ENCODE data around the gene ABCA1.

The ABCA1 gene

DNA sequence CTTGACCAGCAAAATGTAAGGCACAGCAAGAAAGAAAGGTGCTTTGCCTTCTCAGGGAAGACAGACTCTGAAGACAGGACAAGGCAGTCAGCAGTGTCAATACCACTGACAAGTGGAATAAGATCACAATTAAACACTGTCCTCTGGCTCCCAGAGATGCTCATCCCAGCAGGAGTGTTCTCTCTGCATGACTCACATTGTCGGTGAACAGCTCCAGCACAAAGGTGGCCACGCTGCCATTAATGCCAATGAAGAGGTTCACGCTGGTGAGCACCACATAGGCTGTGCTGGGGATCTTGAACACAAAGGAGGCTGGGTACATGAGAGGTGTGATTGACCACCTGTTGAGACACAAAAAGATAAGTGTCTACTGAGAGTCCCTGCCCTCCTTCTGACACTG is 132.1 kb downstream of the ABCA1 start:
- Histone ChIP-seq H3K4me3 (ENCODE audit: low read depth, low read length) (no peak overlapping the region), H3K27me3 (ENCODE audit: control insufficient read depth, insufficient read depth, low read length) (no peaks in the 10 kb centered on the region), H3K36me3 (ENCODE audit: control insufficient read depth, insufficient read depth, low read length) (peaks cover 7% of the 10 kb centered on the region), H3K4me1 (ENCODE audit: control insufficient read depth, insufficient read depth, low read length) (no peaks in the 10 kb centered on the region), H3K9ac (ENCODE audit: low read depth, low read length) (no peak overlapping the region), H3K9me3 (ENCODE audit: control insufficient read depth, insufficient read depth, low read length) (no peaks in the 10 kb centered on the region)

GRCh38 chr9:104795082-104795481 is 132.9 kb downstream of the ABCA1 start:
- Histone ChIP-seq H3K9me3 (ENCODE audit: control insufficient read depth, insufficient read depth, low read length) (no peaks in the 10 kb centered on the region), H3K4me1 (ENCODE audit: control insufficient read depth, insufficient read depth, low read length) (no peaks in the 10 kb centered on the region), H3K36me3 (ENCODE audit: control insufficient read depth, insufficient read depth, low read length) (peaks cover 10% of the 10 kb centered on the region), H3K9ac (ENCODE audit: low read depth, low read length) (no peak overlapping the region), H3K27me3 (ENCODE audit: control insufficient read depth, insufficient read depth, low read length) (no peaks in the 10 kb centered on the region), H3K4me3 (ENCODE audit: low read depth, low read length) (no peak overlapping the region)

GRCh38 chr9:104794070-104794469 is 133.9 kb downstream of the ABCA1 start:
- no peaks in the 10 kb centered on the region for H3K27me3 ChIP-seq (ENCODE audit: control insufficient read depth, insufficient read depth, low read length)
- H3K4me1 ChIP-seq (ENCODE audit: control insufficient read depth, insufficient read depth, low read length), result no peaks in the 10 kb centered on the region
- no peak overlapping the region for H3K9ac ChIP-seq (ENCODE audit: low read depth, low read length)
- H3K4me3 ChIP-seq (ENCODE audit: low read depth, low read length), result no peak overlapping the region
- no peaks in the 10 kb centered on the region for H3K9me3 ChIP-seq (ENCODE audit: control insufficient read depth, insufficient read depth, low read length)
- peaks cover 10% of the 10 kb centered on the region for H3K36me3 ChIP-seq (ENCODE audit: control insufficient read depth, insufficient read depth, low read length)

DNA sequence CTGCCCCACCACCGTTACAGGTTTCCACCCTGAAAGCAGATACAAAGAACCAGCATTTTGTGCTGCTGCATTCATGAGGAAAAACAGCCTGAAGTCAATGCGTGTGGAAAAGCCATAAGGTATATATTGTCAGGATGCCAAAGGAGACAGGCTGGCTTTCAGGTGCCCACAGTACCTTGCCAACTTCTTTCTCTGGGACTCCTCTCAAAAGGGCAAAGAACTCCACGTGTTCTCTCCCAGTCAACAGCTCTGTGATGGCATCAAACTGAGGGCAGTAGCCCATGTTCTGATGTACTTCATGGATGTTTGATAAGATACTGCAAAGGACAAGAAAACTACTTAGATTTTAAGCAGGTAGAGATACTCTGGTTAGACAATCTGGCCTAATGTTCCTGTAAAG is 139.7 kb downstream of the ABCA1 start:
- Histone ChIP-seq H3K4me1 (ENCODE audit: control insufficient read depth, insufficient read depth, low read length) (no peaks in the 10 kb centered on the region), H3K9me3 (ENCODE audit: control insufficient read depth, insufficient read depth, low read length) (no peaks in the 10 kb centered on the region), H3K4me3 (ENCODE audit: low read depth, low read length) (no peak overlapping the region), H3K9ac (ENCODE audit: low read depth, low read length) (no peak overlapping the region), H3K36me3 (ENCODE audit: control insufficient read depth, insufficient read depth, low read length) (peaks cover 7% of the 10 kb centered on the region), H3K27me3 (ENCODE audit: control insufficient read depth, insufficient read depth, low read length) (no peaks in the 10 kb centered on the region)

- peaks cover 7% of the 10 kb centered on the region for H3K36me3 ChIP-seq (ENCODE audit: control insufficient read depth, insufficient read depth, low read length)
These were observed 140.5 kb downstream of the ABCA1 start for GRCh38 chr9:104787306-104788015.

DNA sequence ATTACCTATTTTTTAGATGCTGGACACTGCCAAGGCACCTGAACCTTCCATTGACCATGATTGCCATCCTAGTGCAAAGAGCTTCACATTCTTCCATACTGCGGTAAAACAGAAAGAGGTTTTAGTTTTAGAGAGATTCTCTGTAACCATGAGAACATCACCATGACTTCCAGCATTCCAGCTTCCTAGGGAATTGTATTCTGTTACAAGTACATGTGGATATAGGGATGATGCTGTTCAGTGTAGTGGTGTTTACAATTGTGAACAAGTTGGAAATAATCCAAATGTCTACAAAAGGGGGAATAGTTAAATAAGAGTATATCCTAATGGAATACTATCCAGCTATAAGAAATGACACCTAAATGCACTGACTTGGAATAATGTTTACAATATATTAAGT is 141.7 kb downstream of the ABCA1 start:
- Histone ChIP-seq H3K9ac (ENCODE audit: low read depth, low read length) (no peak overlapping the region), H3K4me3 (ENCODE audit: low read depth, low read length) (no peak overlapping the region), H3K36me3 (ENCODE audit: control insufficient read depth, insufficient read depth, low read length) (peaks cover 4% of the 10 kb centered on the region)

More at GRCh38 chr9:104787306-104788015, 140.5 kb downstream of the ABCA1 start:
- no peak overlapping the region for H3K4me3 ChIP-seq (ENCODE audit: low read depth, low read length)
- no peaks in the 10 kb centered on the region for H3K9me3 ChIP-seq (ENCODE audit: control insufficient read depth, insufficient read depth, low read length)
- H3K4me1 ChIP-seq (ENCODE audit: control insufficient read depth, insufficient read depth, low read length), result no peaks in the 10 kb centered on the region
- no peak overlapping the region for H3K9ac ChIP-seq (ENCODE audit: low read depth, low read length)
- no peaks in the 10 kb centered on the region for H3K27me3 ChIP-seq (ENCODE audit: control insufficient read depth, insufficient read depth, low read length)

GRCh38 chr9:104784098-104784497 is 143.9 kb downstream of the ABCA1 start:
- no peak overlapping the region for H3K4me3 ChIP-seq (ENCODE audit: low read depth, low read length)
- H3K27me3 ChIP-seq (ENCODE audit: control insufficient read depth, insufficient read depth, low read length), result no peaks in the 10 kb centered on the region
- H3K4me1 ChIP-seq (ENCODE audit: control insufficient read depth, insufficient read depth, low read length), result no peaks in the 10 kb centered on the region
- H3K36me3 ChIP-seq (ENCODE audit: control insufficient read depth, insufficient read depth, low read length), result no peaks in the 10 kb centered on the region
- no peak overlapping the region for H3K9ac ChIP-seq (ENCODE audit: low read depth, low read length)
- H3K9me3 ChIP-seq (ENCODE audit: control insufficient read depth, insufficient read depth, low read length), result no peaks in the 10 kb centered on the region

More for the DNA sequence above, 141.7 kb downstream of the ABCA1 start:
- Histone ChIP-seq H3K27me3 (ENCODE audit: control insufficient read depth, insufficient read depth, low read length) (no peaks in the 10 kb centered on the region), H3K4me1 (ENCODE audit: control insufficient read depth, insufficient read depth, low read length) (no peaks in the 10 kb centered on the region), H3K9me3 (ENCODE audit: control insufficient read depth, insufficient read depth, low read length) (no peaks in the 10 kb centered on the region)

DNA sequence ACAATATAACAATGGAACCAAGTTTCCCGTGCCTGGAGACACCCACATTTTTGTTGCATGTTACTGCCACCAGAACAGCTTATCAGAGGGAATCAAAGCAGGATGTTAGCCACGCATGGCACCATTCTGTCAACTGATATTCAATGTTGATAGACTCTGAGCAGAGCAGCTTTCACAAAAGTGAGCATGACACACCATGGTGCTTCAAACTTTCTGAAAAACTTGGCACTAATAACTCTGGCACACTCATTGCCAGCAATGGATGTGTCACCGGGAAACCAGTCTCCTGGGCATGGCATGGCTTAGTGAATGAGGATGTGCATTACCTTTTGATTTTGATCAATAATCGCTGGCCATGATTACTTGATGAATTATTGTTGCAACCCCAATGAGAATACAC is 144.4 kb downstream of the ABCA1 start:
- Histone ChIP-seq H3K9me3 (ENCODE audit: control insufficient read depth, insufficient read depth, low read length) (no peaks in the 10 kb centered on the region), H3K36me3 (ENCODE audit: control insufficient read depth, insufficient read depth, low read length) (no peaks in the 10 kb centered on the region), H3K4me1 (ENCODE audit: control insufficient read depth, insufficient read depth, low read length) (no peaks in the 10 kb centered on the region), H3K27me3 (ENCODE audit: control insufficient read depth, insufficient read depth, low read length) (no peaks in the 10 kb centered on the region), H3K4me3 (ENCODE audit: low read depth, low read length) (no peak overlapping the region), H3K9ac (ENCODE audit: low read depth, low read length) (no peak overlapping the region)

- no peaks in the 10 kb centered on the region for H3K9me3 ChIP-seq (ENCODE audit: control insufficient read depth, insufficient read depth, low read length)
- H3K9ac ChIP-seq (ENCODE audit: low read depth, low read length), result no peak overlapping the region
- H3K4me3 ChIP-seq (ENCODE audit: low read depth, low read length), result no peak overlapping the region
- no peaks in the 10 kb centered on the region for H3K4me1 ChIP-seq (ENCODE audit: control insufficient read depth, insufficient read depth, low read length)
- no peaks in the 10 kb centered on the region for H3K27me3 ChIP-seq (ENCODE audit: control insufficient read depth, insufficient read depth, low read length)
- H3K36me3 ChIP-seq (ENCODE audit: control insufficient read depth, insufficient read depth, low read length), result no peaks in the 10 kb centered on the region
These were observed 147.1 kb downstream of the ABCA1 start for GRCh38 chr9:104780796-104781395.

DNA sequence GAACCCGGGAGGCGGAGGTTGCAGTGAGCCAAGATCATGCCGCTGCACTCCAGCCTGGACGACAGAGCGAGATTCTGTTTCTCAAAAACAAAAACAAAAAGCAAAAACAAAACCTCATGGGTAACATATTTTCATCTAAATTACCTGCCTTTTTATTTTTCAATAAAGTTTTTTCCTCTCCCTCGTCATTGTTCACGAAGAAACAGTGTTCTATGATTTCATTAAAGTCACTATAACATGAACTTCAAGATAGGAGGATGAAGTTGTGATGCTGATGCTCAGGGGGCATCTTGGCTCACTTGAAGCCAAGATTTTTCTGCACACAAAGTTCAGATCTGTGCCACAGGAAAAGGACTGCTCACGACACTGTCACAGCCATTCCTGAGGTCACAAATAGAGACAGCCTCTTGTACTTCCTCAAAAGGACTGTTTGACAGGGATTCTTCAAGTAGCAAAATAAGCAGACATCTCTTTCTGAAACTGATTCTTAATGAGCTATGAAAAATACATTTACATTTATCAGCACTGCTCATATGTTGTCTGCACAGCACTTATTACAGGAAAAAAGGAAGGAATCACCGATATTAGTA is 147.9 kb downstream of the ABCA1 start:
- Histone ChIP-seq H3K9ac (ENCODE audit: low read depth, low read length) (no peak overlapping the region), H3K36me3 (ENCODE audit: control insufficient read depth, insufficient read depth, low read length) (no peaks in the 10 kb centered on the region), H3K4me3 (ENCODE audit: low read depth, low read length) (no peak overlapping the region), H3K9me3 (ENCODE audit: control insufficient read depth, insufficient read depth, low read length) (no peaks in the 10 kb centered on the region), H3K27me3 (ENCODE audit: control insufficient read depth, insufficient read depth, low read length) (no peaks in the 10 kb centered on the region), H3K4me1 (ENCODE audit: control insufficient read depth, insufficient read depth, low read length) (no peaks in the 10 kb centered on the region)

DNA sequence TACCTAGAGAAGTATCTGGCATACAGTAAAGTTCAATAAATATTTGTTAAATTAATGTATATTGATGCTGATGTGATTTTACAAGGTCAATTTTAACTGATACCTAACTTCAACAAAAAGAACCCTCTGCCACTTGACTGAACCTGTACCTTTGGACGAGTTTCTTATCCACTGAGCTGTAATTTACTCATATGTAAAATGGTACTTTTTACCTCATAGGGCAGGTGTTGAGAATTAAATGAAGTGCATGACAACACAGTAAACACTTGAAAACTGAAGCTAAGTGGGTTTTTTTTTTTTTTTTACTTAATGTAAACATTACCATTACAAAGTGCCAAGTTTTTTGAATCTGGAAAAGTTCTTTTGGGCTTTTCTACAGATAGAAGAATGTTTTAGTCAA is 148.6 kb downstream of the ABCA1 start:
- Histone ChIP-seq H3K9me3 (ENCODE audit: control insufficient read depth, insufficient read depth, low read length) (no peaks in the 10 kb centered on the region), H3K4me1 (ENCODE audit: control insufficient read depth, insufficient read depth, low read length) (no peaks in the 10 kb centered on the region), H3K36me3 (ENCODE audit: control insufficient read depth, insufficient read depth, low read length) (no peaks in the 10 kb centered on the region), H3K4me3 (ENCODE audit: low read depth, low read length) (no peak overlapping the region), H3K9ac (ENCODE audit: low read depth, low read length) (no peak overlapping the region), H3K27me3 (ENCODE audit: control insufficient read depth, insufficient read depth, low read length) (no peaks in the 10 kb centered on the region)

DNA sequence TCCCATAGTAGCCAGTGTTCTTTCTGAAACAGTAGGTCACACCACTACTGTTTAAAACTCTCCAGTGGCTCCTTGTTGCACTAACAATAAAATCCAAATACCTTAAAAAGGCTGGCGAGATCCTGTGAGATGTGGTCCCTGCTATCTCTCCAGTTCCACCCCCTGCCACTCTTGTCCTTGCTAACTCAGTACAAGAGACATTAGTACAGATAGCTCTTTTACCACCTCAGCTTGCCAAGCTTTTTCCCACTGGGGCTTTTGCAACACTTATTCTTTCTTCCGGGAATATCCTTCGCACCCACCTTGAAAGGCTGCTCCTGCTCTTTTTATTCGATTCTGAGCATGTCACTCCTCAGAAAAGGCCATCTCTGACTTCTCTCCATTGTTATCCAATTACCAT is 149.2 kb downstream of the ABCA1 start:
- Histone ChIP-seq H3K36me3 (ENCODE audit: control insufficient read depth, insufficient read depth, low read length) (no peaks in the 10 kb centered on the region), H3K27me3 (ENCODE audit: control insufficient read depth, insufficient read depth, low read length) (no peaks in the 10 kb centered on the region), H3K4me3 (ENCODE audit: low read depth, low read length) (no peak overlapping the region), H3K9ac (ENCODE audit: low read depth, low read length) (no peak overlapping the region), H3K9me3 (ENCODE audit: control insufficient read depth, insufficient read depth, low read length) (no peaks in the 10 kb centered on the region), H3K4me1 (ENCODE audit: control insufficient read depth, insufficient read depth, low read length) (no peaks in the 10 kb centered on the region)

All from iPS-15b (cell line).